HL-60/S4 (cell line): ENCODE results near the gene C17orf75.

ENCODE experiments used
- in situ Hi-C: fragments of 300-500 bp; cut with MboI; formaldehyde crosslinking; loops from 2 replicates; pipeline ENCODE4 v1.14.3; 2022; ENCODE audit warnings: low sequenced_read_pairs

Gene C17orf75

GRCh38 chr17:32278815-32279214 lies 63.2 kb downstream of the C17orf75 start:
- in situ Hi-C loops: no loop called here
